Neural crest cell (in vitro differentiated cells): Measurements from ENCODE around the gene CSK. TPM values are rescaled to one million over a fixed set of nuclear protein-coding genes. Genes with fewer than 3 reads are reported as not detected.
A peak's percentile ranks its signal among the peaks of the same experiment; 100 is the strongest.

Experiments used
- DNase-seq: peaks from one replicate; pipeline ENCODE4 v3.0.0; 2021; ENCODE audit warnings: low read depth, mixed read lengths, low spot score
- H3K27ac Mint-ChIP-seq: one replicate; pipeline ENCODE4 v1.8.0; 2021; ENCODE audit warnings: mild to moderate bottlenecking, mixed read lengths; ENCODE audit not compliant: unreplicated experiment
- H3K27me3 Mint-ChIP-seq: 2 replicates; pipeline ENCODE4 v1.8.0; 2021; ENCODE audit warnings: low read depth, mild to moderate bottlenecking, mixed read lengths
- H3K36me3 Mint-ChIP-seq: 2 replicates; pipeline ENCODE4 v1.8.0; 2021; ENCODE audit warnings: low read depth, mild to moderate bottlenecking, mixed read lengths
- H3K4me1 Mint-ChIP-seq: 2 replicates; pipeline ENCODE4 v1.8.0; 2021; ENCODE audit warnings: mixed read lengths
- H3K4me3 Mint-ChIP-seq: one replicate; pipeline ENCODE4 v1.8.0; 2021; ENCODE audit warnings: mild to moderate bottlenecking, mixed read lengths
- H3K9me3 Mint-ChIP-seq: 2 replicates; pipeline ENCODE4 v1.8.0; 2021; ENCODE audit warnings: mixed read lengths
- CTCF ChIP-seq: fragments of 200-600 bp; sonication (generic); conservative IDR thresholded peaks from 2 replicates; pipeline ENCODE4 v1.5.0; 2021; ENCODE audit warnings: antibody characterized with exemption, mild to moderate bottlenecking
- total RNA-seq: library from RNA; stranded (reverse); gene quantifications from 2 replicates; pipeline ENCODE4 v1.2.1, GENCODE V29; 2021

CSK gene
- total RNA-seq, 1 donor from 2014 or later = 109 TPM

- Mint-ChIP-seq H3K36me3 (no peaks in the 10 kb centered on the region), H3K9me3 (no peaks in the 10 kb centered on the region), H3K27me3 (no peaks in the 10 kb centered on the region), H3K4me3 (peak overlapping the region; percentile 42), H3K27ac (peak overlapping the region; percentile 71), H3K4me1 (peaks cover 62% of the 10 kb centered on the region)
- no peak for TF ChIP-seq CTCF
- DNase-seq = no peak
These were observed 7.8 kb downstream of the CSK start for GRCh38 chr15:74789741-74790079.

- H3K4me1 Mint-ChIP-seq = peaks cover 59% of the 10 kb centered on the region
- peak overlapping the region; percentile 71 for H3K27ac Mint-ChIP-seq
- no peaks in the 10 kb centered on the region for H3K36me3 Mint-ChIP-seq
- H3K27me3 Mint-ChIP-seq = no peaks in the 10 kb centered on the region
- no peaks in the 10 kb centered on the region for H3K9me3 Mint-ChIP-seq
- peak; percentile 33 for DNase-seq
- peak overlapping the region; percentile 42 for H3K4me3 Mint-ChIP-seq
- no peak for TF ChIP-seq CTCF
These were observed 8.4 kb downstream of the CSK start for GRCh38 chr15:74790080-74790916.

- no peak for DNase-seq
- no peaks in the 10 kb centered on the region for H3K9me3 Mint-ChIP-seq
- no peaks in the 10 kb centered on the region for H3K27me3 Mint-ChIP-seq
- TF ChIP-seq CTCF = no peak
- no peaks in the 10 kb centered on the region for H3K36me3 Mint-ChIP-seq
- H3K27ac Mint-ChIP-seq = no peak overlapping the region
- H3K4me1 Mint-ChIP-seq = peaks cover 58% of the 10 kb centered on the region
- H3K4me3 Mint-ChIP-seq = no peak overlapping the region
These were observed 9.1 kb downstream of the CSK start for GRCh38 chr15:74791007-74791406.

- no peaks in the 10 kb centered on the region for H3K9me3 Mint-ChIP-seq
- no peak for TF ChIP-seq CTCF
- H3K4me1 Mint-ChIP-seq = peaks cover 58% of the 10 kb centered on the region
- no peaks in the 10 kb centered on the region for H3K36me3 Mint-ChIP-seq
- H3K27ac Mint-ChIP-seq = no peak overlapping the region
- no peaks in the 10 kb centered on the region for H3K27me3 Mint-ChIP-seq
- H3K4me3 Mint-ChIP-seq = no peak overlapping the region
- DNase-seq = no peak
These were observed 9.8 kb downstream of the CSK start for GRCh38 chr15:74791667-74792066.

- Mint-ChIP-seq H3K4me3 (peak overlapping the region; percentile 8), H3K4me1 (peaks cover 58% of the 10 kb centered on the region), H3K36me3 (no peaks in the 10 kb centered on the region), H3K27ac (peak overlapping the region; percentile 6), H3K27me3 (no peaks in the 10 kb centered on the region), H3K9me3 (no peaks in the 10 kb centered on the region)
- DNase-seq = no peak
- no peak for TF ChIP-seq CTCF
These were observed 10.5 kb downstream of the CSK start for GRCh38 chr15:74792227-74793016.
